VCaP (cell line): ENCODE data around the gene ADAMTS20.

ENCODE experiments used
- H3K27ac ChIP-seq: fragments of 450-650 bp; 2 replicates; pipeline ENCODE4 v1.5.1; 2017
- CTCF ChIP-seq: fragments of 450-650 bp; conservative IDR thresholded peaks from 2 replicates; pipeline ENCODE4 v1.5.1; 2017; ENCODE audit warnings: mild to moderate bottlenecking, moderate library complexity

ADAMTS20 gene

GRCh38 chr12:43310596-43310995, 241.4 kb downstream of the ADAMTS20 start:
- no peak for TF ChIP-seq CTCF
- no peak overlapping the region for H3K27ac ChIP-seq

- no peak for TF ChIP-seq CTCF
- no peak overlapping the region for H3K27ac ChIP-seq
Measured at GRCh38 chr12:43309959-43310358, 242.0 kb downstream of the ADAMTS20 start.

GRCh38 chr12:43308776-43309175, 243.2 kb downstream of the ADAMTS20 start:
- H3K27ac ChIP-seq, result no peak overlapping the region
- TF ChIP-seq CTCF, result no peak

- no peak overlapping the region for H3K27ac ChIP-seq
- no peak for TF ChIP-seq CTCF
Measured at GRCh38 chr12:43307126-43307525, 244.9 kb downstream of the ADAMTS20 start.

- no peak for TF ChIP-seq CTCF
- H3K27ac ChIP-seq, result no peak overlapping the region
Measured at GRCh38 chr12:43306066-43306465, 245.9 kb downstream of the ADAMTS20 start.

- H3K27ac ChIP-seq, result no peak overlapping the region
- TF ChIP-seq CTCF, result no peak
Measured at GRCh38 chr12:43305065-43305464, 246.9 kb downstream of the ADAMTS20 start.
